ENCODE results near the gene HLCS. TPM values are rescaled to one million over a fixed set of nuclear protein-coding genes. Genes with fewer than 3 reads are reported as not detected.

HLCS gene
- polyA plus RNA-seq, 1 donor (not counting 4 experiments of a cell fraction or from before 2014, with no cell fraction given), result 11.5 TPM

DNA sequence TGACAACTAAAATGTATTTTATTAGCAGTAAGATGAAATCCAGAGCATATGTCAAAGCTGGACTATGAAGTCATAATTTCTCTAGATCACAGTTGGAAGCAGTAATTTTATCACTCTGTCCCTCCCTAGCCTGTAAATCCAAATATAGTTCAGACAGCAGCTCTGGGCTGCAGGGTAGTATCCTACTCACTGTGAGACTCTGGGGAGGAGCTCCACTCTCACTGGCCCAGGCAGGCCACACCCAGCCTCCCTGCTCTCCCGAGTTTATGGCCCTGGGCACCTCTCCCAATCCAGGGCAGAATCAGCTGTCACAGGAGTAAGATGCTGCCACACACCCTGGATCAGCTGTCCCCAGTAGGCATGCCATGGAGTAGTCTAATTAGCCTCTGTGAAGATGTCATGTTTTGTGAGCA, 131.1 kb downstream of the HLCS start:
- dilution Hi-C loops (cut with MboI; ENCODE audit: extremely low pct_ligation_motif_present, low sequenced_read_pairs), result no loop called here
- Histone ChIP-seq H3K27me3 (ENCODE audit: control insufficient read depth, extremely low read depth, insufficient read depth, low read length) (no peaks in the 10 kb centered on the region), H3K4me1 (ENCODE audit: control insufficient read depth, extremely low read depth, insufficient read depth, low read length) (no peaks in the 10 kb centered on the region), H3K9me3 (ENCODE audit: control insufficient read depth, low read depth, low read length) (no peaks in the 10 kb centered on the region), H2AFZ (ENCODE audit: control insufficient read depth, low read length) (no peak overlapping the region), H4K20me1 (ENCODE audit: control insufficient read depth, extremely low read depth, insufficient read depth, low read length) (no peaks in the 10 kb centered on the region), H3K27ac (ENCODE audit: control insufficient read depth, insufficient read depth, low read length) (no peak overlapping the region), H3K9me1 (ENCODE audit: control insufficient read depth, extremely low read depth, insufficient read depth, low read length) (no peaks in the 10 kb centered on the region), H3K9ac (ENCODE audit: control insufficient read depth, extremely low read depth, insufficient read depth, low read length) (no peak overlapping the region), H3K4me3 (ENCODE audit: control insufficient read depth in 2 of 3, extremely low read depth in 1 of 3, insufficient read depth in 2 of 3, low read depth in 1 of 3, low read length in 3 of 3) (no peak overlapping the region), H3K4me2 (ENCODE audit: control insufficient read depth, extremely low read depth, insufficient read depth, low read depth, low read length) (no peak overlapping the region), H3K79me2 (ENCODE audit: control insufficient read depth, insufficient read depth, low read length) (no peaks in the 10 kb centered on the region), H3K36me3 (ENCODE audit: control insufficient read depth in 2 of 2, extremely low read depth in 1 of 2, insufficient read depth in 2 of 2, low read length in 2 of 2) (no peaks in the 10 kb centered on the region)
- no peak for TF ChIP-seq EZH2 (IDR thresholded peaks at IDR 0.05; ENCODE audit: low read length)
- TF ChIP-seq, protein P1, sequence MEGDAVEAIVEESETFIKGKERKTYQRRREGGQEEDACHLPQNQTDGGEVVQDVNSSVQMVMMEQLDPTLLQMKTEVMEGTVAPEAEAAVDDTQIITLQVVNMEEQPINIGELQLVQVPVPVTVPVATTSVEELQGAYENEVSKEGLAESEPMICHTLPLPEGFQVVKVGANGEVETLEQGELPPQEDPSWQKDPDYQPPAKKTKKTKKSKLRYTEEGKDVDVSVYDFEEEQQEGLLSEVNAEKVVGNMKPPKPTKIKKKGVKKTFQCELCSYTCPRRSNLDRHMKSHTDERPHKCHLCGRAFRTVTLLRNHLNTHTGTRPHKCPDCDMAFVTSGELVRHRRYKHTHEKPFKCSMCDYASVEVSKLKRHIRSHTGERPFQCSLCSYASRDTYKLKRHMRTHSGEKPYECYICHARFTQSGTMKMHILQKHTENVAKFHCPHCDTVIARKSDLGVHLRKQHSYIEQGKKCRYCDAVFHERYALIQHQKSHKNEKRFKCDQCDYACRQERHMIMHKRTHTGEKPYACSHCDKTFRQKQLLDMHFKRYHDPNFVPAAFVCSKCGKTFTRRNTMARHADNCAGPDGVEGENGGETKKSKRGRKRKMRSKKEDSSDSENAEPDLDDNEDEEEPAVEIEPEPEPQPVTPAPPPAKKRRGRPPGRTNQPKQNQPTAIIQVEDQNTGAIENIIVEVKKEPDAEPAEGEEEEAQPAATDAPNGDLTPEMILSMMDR (optimal IDR thresholded peaks at IDR 0.05 in 1 of 3, IDR thresholded peaks at IDR 0.05 in 1 of 3, conservative IDR thresholded peaks at IDR 0.05 in 1 of 3; ENCODE audit: extremely low read depth in 1 of 3, insufficient read depth in 2 of 3, low read length in 3 of 3), result no peak
- DNase-seq (ENCODE audit: low read depth, low spot score), result no peak
- no peak for FAIRE-seq

DNA sequence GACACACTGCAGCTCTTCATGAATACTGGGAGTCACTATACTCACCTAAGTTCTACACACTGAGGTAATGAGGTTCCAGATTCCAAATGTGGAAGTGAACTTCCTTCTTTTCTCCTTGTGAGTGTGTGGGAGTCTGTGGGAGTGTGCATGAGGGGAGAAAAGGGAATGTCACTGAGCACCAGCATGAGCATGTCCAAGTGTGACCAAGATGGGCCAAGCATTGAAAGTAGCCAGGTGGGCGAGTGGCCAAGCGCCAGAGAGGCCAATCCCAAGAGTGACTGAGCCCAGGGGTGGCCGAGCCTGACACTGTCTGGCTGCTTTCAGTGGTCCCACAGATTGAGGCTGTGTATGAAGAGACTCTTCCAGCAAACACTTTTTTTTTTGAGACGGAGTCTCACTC, 132.3 kb downstream of the HLCS start:
- no peak overlapping the region for H2AFZ ChIP-seq (ENCODE audit: control insufficient read depth, low read length)
- dilution Hi-C loops (cut with MboI; ENCODE audit: extremely low pct_ligation_motif_present, low sequenced_read_pairs), result no loop called here
- no peak overlapping the region for H3K4me2 ChIP-seq (ENCODE audit: control insufficient read depth, extremely low read depth, insufficient read depth, low read depth, low read length)
- H3K36me3 ChIP-seq (ENCODE audit: control insufficient read depth in 2 of 2, extremely low read depth in 1 of 2, insufficient read depth in 2 of 2, low read length in 2 of 2), result no peaks in the 10 kb centered on the region
- no peak overlapping the region for H3K4me3 ChIP-seq (ENCODE audit: control insufficient read depth in 2 of 3, extremely low read depth in 1 of 3, insufficient read depth in 2 of 3, low read depth in 1 of 3, low read length in 3 of 3)
- TF ChIP-seq, protein P1 (optimal IDR thresholded peaks at IDR 0.05 in 1 of 3, IDR thresholded peaks at IDR 0.05 in 1 of 3, conservative IDR thresholded peaks at IDR 0.05 in 1 of 3; ENCODE audit: extremely low read depth in 1 of 3, insufficient read depth in 2 of 3, low read length in 3 of 3), result no peak
- TF ChIP-seq EZH2 (IDR thresholded peaks at IDR 0.05; ENCODE audit: low read length), result no peak
- H3K4me1 ChIP-seq (ENCODE audit: control insufficient read depth, extremely low read depth, insufficient read depth, low read length), result no peaks in the 10 kb centered on the region
- no peaks in the 10 kb centered on the region for H4K20me1 ChIP-seq (ENCODE audit: control insufficient read depth, extremely low read depth, insufficient read depth, low read length)
- H3K79me2 ChIP-seq (ENCODE audit: control insufficient read depth, insufficient read depth, low read length), result no peaks in the 10 kb centered on the region
- no peak overlapping the region for H3K9ac ChIP-seq (ENCODE audit: control insufficient read depth, extremely low read depth, insufficient read depth, low read length)
- no peaks in the 10 kb centered on the region for H3K9me3 ChIP-seq (ENCODE audit: control insufficient read depth, low read depth, low read length)
- H3K9me1 ChIP-seq (ENCODE audit: control insufficient read depth, extremely low read depth, insufficient read depth, low read length), result no peaks in the 10 kb centered on the region
- DNase-seq (ENCODE audit: low read depth, low spot score) (no peak), FAIRE-seq (no peak)
- no peak overlapping the region for H3K27ac ChIP-seq (ENCODE audit: control insufficient read depth, insufficient read depth, low read length)
- H3K27me3 ChIP-seq (ENCODE audit: control insufficient read depth, extremely low read depth, insufficient read depth, low read length), result no peaks in the 10 kb centered on the region
